Body of pancreas (tissue), 4 donors: ENCODE data around the gene ANO2.

Source experiments
- CTCF ChIP-seq, 7 experiments: fragments of 450-650 bp in 4 of 7; fragments of 200-600 bp in 3 of 7; sonication (generic) in 3 of 7; IDR thresholded peaks; one replicate each; pipeline ENCODE4 v1.5.1; 2016 to 2019; ENCODE audit warnings: antibody characterized with exemption in 7 of 7
- POLR2A ChIP-seq, 3 donors: fragments of 450-650 bp; IDR thresholded peaks; one replicate each; pipeline ENCODE4 v1.6.1; 2016; ENCODE audit warnings: antibody characterized with exemption in 3 of 3, mild to moderate bottlenecking in 2 of 3

- no peak for TF ChIP-seq CTCF (IDR thresholded peaks at IDR 0.05)
- TF ChIP-seq POLR2A (IDR thresholded peaks at IDR 0.05): no peak
These were observed 345.7 kb downstream of the ANO2 start for GRCh38 chr12:5599378-5599777.
